Breast epithelium (tissue), 3 donors: Measurements from ENCODE around the gene NR6A1.

ENCODE experiments used
- POLR2A ChIP-seq: fragments of 450-650 bp; IDR thresholded peaks from one replicate; pipeline ENCODE4 v1.6.1; 2016; ENCODE audit warnings: antibody characterized with exemption, mild to moderate bottlenecking, moderate library complexity
- TF ChIP-seq, protein P1 (sequence below), 3 donors: fragments of 450-650 bp; IDR thresholded peaks; one replicate each; pipeline ENCODE4 v1.5.1; 2016 to 2017; ENCODE audit warnings: antibody characterized with exemption in 3 of 3, mild to moderate bottlenecking in 3 of 3, moderate library complexity in 3 of 3

DNA sequence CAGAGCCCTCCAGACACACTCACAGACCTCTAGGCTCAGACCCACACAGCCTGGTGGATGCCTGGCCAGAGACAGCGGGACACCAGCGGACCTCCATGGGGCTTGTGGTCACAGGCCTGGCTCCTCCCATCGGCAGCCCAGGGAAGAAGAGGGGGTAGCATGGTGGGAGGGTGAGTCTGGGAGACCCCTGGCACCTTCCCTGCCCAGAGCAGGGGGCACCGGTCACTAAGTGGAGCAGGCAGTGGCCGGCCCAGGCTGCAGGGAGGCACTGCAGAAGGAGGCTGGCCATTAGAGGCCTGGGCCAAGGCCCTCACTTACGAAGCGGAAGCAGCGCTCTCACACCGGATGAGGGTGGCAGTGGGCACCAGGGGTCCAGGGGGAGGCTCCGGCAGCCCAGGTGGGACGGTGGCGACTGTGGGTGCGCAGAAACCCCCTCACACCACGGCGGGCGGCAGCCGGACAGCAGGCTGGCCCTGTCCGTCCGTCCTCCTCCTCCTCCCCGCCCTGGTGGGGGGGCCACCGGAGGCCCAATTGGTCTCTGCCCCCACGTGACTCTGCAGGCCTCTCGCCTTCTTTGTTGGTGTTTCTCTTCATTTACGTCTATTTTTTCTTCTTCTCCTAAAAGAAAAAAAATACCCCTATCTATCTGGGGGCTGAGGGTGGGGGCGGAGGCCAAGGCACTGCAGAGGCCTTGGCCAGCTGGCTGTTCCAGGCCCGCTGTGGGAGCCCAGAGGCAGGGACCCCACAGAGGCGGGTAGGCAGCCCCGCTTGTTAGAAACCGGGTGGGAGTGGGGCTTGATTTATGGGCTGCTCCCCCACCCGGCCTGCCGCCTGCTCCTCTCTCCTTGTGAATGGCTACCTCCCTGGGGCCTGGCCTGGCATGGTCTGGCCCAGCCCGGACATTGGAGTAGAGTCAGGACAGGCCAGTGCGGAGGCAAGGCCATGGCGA is 263.9 kb downstream of the NR6A1 start, which contains the start of gene NR5A1:
- no peak for TF ChIP-seq POLR2A
- TF ChIP-seq, protein P1, sequence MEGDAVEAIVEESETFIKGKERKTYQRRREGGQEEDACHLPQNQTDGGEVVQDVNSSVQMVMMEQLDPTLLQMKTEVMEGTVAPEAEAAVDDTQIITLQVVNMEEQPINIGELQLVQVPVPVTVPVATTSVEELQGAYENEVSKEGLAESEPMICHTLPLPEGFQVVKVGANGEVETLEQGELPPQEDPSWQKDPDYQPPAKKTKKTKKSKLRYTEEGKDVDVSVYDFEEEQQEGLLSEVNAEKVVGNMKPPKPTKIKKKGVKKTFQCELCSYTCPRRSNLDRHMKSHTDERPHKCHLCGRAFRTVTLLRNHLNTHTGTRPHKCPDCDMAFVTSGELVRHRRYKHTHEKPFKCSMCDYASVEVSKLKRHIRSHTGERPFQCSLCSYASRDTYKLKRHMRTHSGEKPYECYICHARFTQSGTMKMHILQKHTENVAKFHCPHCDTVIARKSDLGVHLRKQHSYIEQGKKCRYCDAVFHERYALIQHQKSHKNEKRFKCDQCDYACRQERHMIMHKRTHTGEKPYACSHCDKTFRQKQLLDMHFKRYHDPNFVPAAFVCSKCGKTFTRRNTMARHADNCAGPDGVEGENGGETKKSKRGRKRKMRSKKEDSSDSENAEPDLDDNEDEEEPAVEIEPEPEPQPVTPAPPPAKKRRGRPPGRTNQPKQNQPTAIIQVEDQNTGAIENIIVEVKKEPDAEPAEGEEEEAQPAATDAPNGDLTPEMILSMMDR (IDR thresholded peaks at IDR 0.05) = no peak
